Lower leg skin (tissue), 3 donors: ENCODE results near the gene OCIAD1.

Experiments used
- POLR2A ChIP-seq, 2 donors: fragments of 450-650 bp; IDR thresholded peaks; one replicate each; pipeline ENCODE4 v1.6.1; 2016 to 2017; ENCODE audit warnings: antibody characterized with exemption in 2 of 2, mild to moderate bottlenecking in 1 of 2, moderate library complexity in 1 of 2
- TF ChIP-seq, protein P1 (sequence below), 3 donors: fragments of 450-650 bp; IDR thresholded peaks; one replicate each; pipeline ENCODE4 v1.5.1; 2016; ENCODE audit warnings: antibody characterized with exemption in 3 of 3, mild to moderate bottlenecking in 3 of 3, moderate library complexity in 2 of 3

DNA sequence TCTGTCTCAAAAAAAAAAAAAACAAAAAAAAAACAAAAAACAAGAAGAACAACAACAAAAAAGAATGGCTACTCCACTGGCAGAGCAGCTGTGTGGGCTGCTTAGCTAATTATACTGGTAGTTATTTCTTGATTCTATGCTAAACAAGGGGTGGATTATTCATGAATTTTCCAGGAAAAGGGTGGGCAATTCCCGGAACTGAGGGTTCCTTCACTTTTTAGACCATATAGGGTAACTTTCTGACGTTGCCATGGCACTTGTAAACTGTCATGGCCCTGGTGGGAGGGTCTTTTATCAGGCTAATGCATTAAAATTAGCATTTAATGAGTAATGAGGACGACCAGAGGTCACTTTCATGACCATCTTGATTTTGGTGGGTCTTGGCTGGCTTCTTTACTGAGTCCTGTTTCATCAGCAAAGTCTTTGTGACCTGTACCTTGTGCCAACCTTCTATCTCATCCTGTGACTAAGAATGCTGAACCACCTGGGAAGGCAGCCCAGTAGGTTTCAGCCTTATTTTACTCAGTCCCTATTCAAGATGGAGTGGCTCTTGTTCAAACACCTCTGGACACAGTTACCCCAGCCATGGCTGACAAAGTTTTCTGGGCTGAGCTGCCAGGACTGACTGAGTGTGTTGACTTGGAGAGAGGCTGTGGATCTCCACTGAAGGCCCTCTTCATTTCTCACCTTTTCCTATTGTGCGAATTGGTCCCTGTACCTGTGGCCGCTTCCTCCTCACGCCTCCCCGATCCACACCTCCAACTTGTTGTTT is 77.0 kb downstream of the OCIAD1 start:
- TF ChIP-seq POLR2A (IDR thresholded peaks at IDR 0.05): no peak
- TF ChIP-seq, protein P1, sequence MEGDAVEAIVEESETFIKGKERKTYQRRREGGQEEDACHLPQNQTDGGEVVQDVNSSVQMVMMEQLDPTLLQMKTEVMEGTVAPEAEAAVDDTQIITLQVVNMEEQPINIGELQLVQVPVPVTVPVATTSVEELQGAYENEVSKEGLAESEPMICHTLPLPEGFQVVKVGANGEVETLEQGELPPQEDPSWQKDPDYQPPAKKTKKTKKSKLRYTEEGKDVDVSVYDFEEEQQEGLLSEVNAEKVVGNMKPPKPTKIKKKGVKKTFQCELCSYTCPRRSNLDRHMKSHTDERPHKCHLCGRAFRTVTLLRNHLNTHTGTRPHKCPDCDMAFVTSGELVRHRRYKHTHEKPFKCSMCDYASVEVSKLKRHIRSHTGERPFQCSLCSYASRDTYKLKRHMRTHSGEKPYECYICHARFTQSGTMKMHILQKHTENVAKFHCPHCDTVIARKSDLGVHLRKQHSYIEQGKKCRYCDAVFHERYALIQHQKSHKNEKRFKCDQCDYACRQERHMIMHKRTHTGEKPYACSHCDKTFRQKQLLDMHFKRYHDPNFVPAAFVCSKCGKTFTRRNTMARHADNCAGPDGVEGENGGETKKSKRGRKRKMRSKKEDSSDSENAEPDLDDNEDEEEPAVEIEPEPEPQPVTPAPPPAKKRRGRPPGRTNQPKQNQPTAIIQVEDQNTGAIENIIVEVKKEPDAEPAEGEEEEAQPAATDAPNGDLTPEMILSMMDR (IDR thresholded peaks at IDR 0.05): no peak
